ENCODE data around the gene DOCK9. TPM values are rescaled to one million over a fixed set of nuclear protein-coding genes. Genes with fewer than 3 reads are reported as not detected.
A peak's percentile ranks its signal among the peaks of the same experiment; 100 is the strongest.

DOCK9 gene
- total RNA-seq, 6 experiments from 2014 or later, result 16.5 to 24.3 (median 18.1) TPM

- WGBS (ENCODE audit: insufficient coverage, low coverage, low lambda C conversion rate, missing lambda C conversion rate), result 25% methylated on average over 5 of the region's 5 CpGs
- Histone ChIP-seq H3K4me3 (no peak overlapping the region), H3K27ac (no peak overlapping the region), H3K27me3 (no peaks in the 10 kb centered on the region), H3K36me3 (no peaks in the 10 kb centered on the region), H3K4me1 (peaks cover 0 to 7% (median 0%) of the 10 kb centered on the region in 4 donors), H3K9me3 (no peaks in the 10 kb centered on the region)
- no peak for TF ChIP-seq POLR2A (IDR thresholded peaks at IDR 0.05)
- no peak for TF ChIP-seq CTCF (IDR thresholded peaks at IDR 0.05)
- intact Hi-C loops (cut with DNase I), result no loop called here
- ATAC-seq (peak; percentile 12 to 45 (median 16)), DNase-seq (no peak)
Observed at GRCh38 chr13:98975822-98976261, 2.0 kb downstream of the DOCK9 start.

- H3K36me3 ChIP-seq, result no peaks in the 10 kb centered on the region
- H3K9me3 ChIP-seq, result no peaks in the 10 kb centered on the region
- no peaks in the 10 kb centered on the region for H3K27me3 ChIP-seq
- WGBS (ENCODE audit: insufficient coverage, low coverage, low lambda C conversion rate, missing lambda C conversion rate), result 75% methylated on average over 2 of the region's 2 CpGs
- TF ChIP-seq POLR2A (IDR thresholded peaks at IDR 0.05) (no peak), CTCF (IDR thresholded peaks at IDR 0.05) (no peak)
- no peak overlapping the region for H3K27ac ChIP-seq
- intact Hi-C loops (cut with DNase I), result no loop called here
- H3K4me1 ChIP-seq, result peaks cover 0 to 7% (median 0%) of the 10 kb centered on the region in 4 donors
- no peak for DNase-seq
- ATAC-seq, result peak in 1 of 4 donors; percentile 14
- H3K4me3 ChIP-seq, result no peak overlapping the region
Observed at GRCh38 chr13:98974053-98974452, 3.8 kb downstream of the DOCK9 start.

GRCh38 chr13:98972627-98973026, 5.2 kb downstream of the DOCK9 start:
- Histone ChIP-seq H3K27ac (no peak overlapping the region), H3K4me3 (no peak overlapping the region), H3K27me3 (no peaks in the 10 kb centered on the region), H3K9me3 (no peaks in the 10 kb centered on the region), H3K36me3 (no peaks in the 10 kb centered on the region), H3K4me1 (no peaks in the 10 kb centered on the region)
- intact Hi-C loops (cut with DNase I), result no loop called here
- 76% methylated on average over 3 of the region's 4 CpGs for WGBS (ENCODE audit: insufficient coverage, low coverage, low lambda C conversion rate, missing lambda C conversion rate)
- TF ChIP-seq POLR2A (IDR thresholded peaks at IDR 0.05), result no peak
- no peak for TF ChIP-seq CTCF (IDR thresholded peaks at IDR 0.05)
- ATAC-seq, result no peak
- no peak for DNase-seq

- Histone ChIP-seq H3K27me3 (no peaks in the 10 kb centered on the region), H3K9me3 (no peaks in the 10 kb centered on the region), H3K36me3 (no peaks in the 10 kb centered on the region), H3K4me3 (no peak overlapping the region), H3K27ac (no peak overlapping the region), H3K4me1 (no peaks in the 10 kb centered on the region)
- DNase-seq (no peak), ATAC-seq (no peak)
- no peak for TF ChIP-seq CTCF (IDR thresholded peaks at IDR 0.05)
- no peak for TF ChIP-seq POLR2A (IDR thresholded peaks at IDR 0.05)
- WGBS (ENCODE audit: insufficient coverage, low coverage, low lambda C conversion rate, missing lambda C conversion rate), result 58% methylated on average over 3 of the region's 3 CpGs
- intact Hi-C loops (cut with DNase I), result no loop called here
Observed at GRCh38 chr13:98972059-98972458, 5.8 kb downstream of the DOCK9 start.

- no peaks in the 10 kb centered on the region for H3K27me3 ChIP-seq
- ATAC-seq (no peak), DNase-seq (no peak)
- H3K9me3 ChIP-seq, result no peaks in the 10 kb centered on the region
- 89% methylated on average over 4 of the region's 5 CpGs for WGBS (ENCODE audit: insufficient coverage, low coverage, low lambda C conversion rate, missing lambda C conversion rate)
- no peak overlapping the region for H3K27ac ChIP-seq
- no peak overlapping the region for H3K4me3 ChIP-seq
- intact Hi-C loops (cut with DNase I), result no loop called here
- TF ChIP-seq POLR2A (IDR thresholded peaks at IDR 0.05), result no peak
- TF ChIP-seq CTCF (IDR thresholded peaks at IDR 0.05), result no peak
- no peaks in the 10 kb centered on the region for H3K36me3 ChIP-seq
- H3K4me1 ChIP-seq, result no peaks in the 10 kb centered on the region
Observed at GRCh38 chr13:98970330-98970729, 7.5 kb downstream of the DOCK9 start.

Data from right lobe of liver (tissue), 6 donors.